Thyroid gland (tissue), 4 donors: ENCODE measurements around the gene ROS1.

Experiments
- POLR2A ChIP-seq, 2 donors: fragments of 450-650 bp; IDR thresholded peaks; one replicate each; pipeline ENCODE4 v1.6.1; 2017; ENCODE audit warnings: antibody characterized with exemption in 2 of 2, mild to moderate bottlenecking in 2 of 2, moderate library complexity in 1 of 2
- TF ChIP-seq, protein P1 (sequence below), 6 experiments: fragments of 200-600 bp in 3 of 6; fragments of 450-650 bp in 3 of 6; sonication (generic) in 3 of 6; IDR thresholded peaks; one replicate each; pipeline ENCODE4 v1.5.1; 2016 to 2019; ENCODE audit warnings: antibody characterized with exemption in 6 of 6, mild to moderate bottlenecking in 2 of 6, inconsistent platforms in 1 of 6, moderate library complexity in 1 of 6

GRCh38 chr6:117264692-117265409, 160.9 kb downstream of the ROS1 start:
- no peak for TF ChIP-seq POLR2A (IDR thresholded peaks at IDR 0.05)
- TF ChIP-seq, protein P1, sequence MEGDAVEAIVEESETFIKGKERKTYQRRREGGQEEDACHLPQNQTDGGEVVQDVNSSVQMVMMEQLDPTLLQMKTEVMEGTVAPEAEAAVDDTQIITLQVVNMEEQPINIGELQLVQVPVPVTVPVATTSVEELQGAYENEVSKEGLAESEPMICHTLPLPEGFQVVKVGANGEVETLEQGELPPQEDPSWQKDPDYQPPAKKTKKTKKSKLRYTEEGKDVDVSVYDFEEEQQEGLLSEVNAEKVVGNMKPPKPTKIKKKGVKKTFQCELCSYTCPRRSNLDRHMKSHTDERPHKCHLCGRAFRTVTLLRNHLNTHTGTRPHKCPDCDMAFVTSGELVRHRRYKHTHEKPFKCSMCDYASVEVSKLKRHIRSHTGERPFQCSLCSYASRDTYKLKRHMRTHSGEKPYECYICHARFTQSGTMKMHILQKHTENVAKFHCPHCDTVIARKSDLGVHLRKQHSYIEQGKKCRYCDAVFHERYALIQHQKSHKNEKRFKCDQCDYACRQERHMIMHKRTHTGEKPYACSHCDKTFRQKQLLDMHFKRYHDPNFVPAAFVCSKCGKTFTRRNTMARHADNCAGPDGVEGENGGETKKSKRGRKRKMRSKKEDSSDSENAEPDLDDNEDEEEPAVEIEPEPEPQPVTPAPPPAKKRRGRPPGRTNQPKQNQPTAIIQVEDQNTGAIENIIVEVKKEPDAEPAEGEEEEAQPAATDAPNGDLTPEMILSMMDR (IDR thresholded peaks at IDR 0.05) = no peak
